BJ (cell line): Measurements from ENCODE around the gene PARD6B. TPM values are rescaled to one million over a fixed set of nuclear protein-coding genes. Genes with fewer than 3 reads are reported as not detected.
A peak's percentile ranks its signal among the peaks of the same experiment; 100 is the strongest.

ENCODE experiments used
- CTCF ChIA-PET: fragments of 350-600 bp; formaldehyde crosslinking; extraction: SDS; loops from one replicate; lab custom pipeline; 2021; ENCODE audit warnings: antibody characterized with exemption, inconsistent platforms; lab: Yijun Ruan, JAX
- POLR2A ChIA-PET: fragments of 300-600 bp; sonication (Branson Sonifier 250); formaldehyde crosslinking; extraction: SDS; loops from one replicate; lab custom pipeline; 2021; ENCODE audit warnings: antibody characterized with exemption; lab: Charles Lee
- DNase-seq: peaks from one replicate; pipeline ENCODE4 v3.0.0-alpha.2; 2011; ENCODE audit warnings: low read depth
- H3K27me3 ChIP-seq: 2 replicates; pipeline ENCODE4 v1.6.0; 2011; ENCODE audit warnings: low read length; ENCODE audit not compliant: control insufficient read depth, insufficient read depth
- H3K36me3 ChIP-seq: 2 replicates; pipeline ENCODE4 v1.5.1; 2011; ENCODE audit warnings: low read length; ENCODE audit not compliant: control insufficient read depth, insufficient read depth
- H3K4me3 ChIP-seq: 2 replicates; pipeline ENCODE4 v1.5.1; 2011; ENCODE audit warnings: low read depth, mild to moderate bottlenecking, control low read depth, low read length
- polyA minus RNA-seq: library from RNA; depleted of rRNA, polyadenylated mRNA; stranded (reverse); fragments of >200 nt; gene quantifications from 2 replicates; pipeline ENCODE4 v1.2.3, GENCODE V29; 2011; rRNA and poly(A)+ RNA removed
- polyA plus RNA-seq: library from polyadenylated mRNA; depleted of rRNA; stranded (reverse); fragments of >200 nt; gene quantifications from 2 replicates; pipeline ENCODE4 v1.2.3, GENCODE V29; 2011; rRNA removed
- TF ChIP-seq, protein P1 (sequence below): IDR thresholded peaks from 2 replicates; pipeline ENCODE4 v1.5.1; 2011; ENCODE audit warnings: low read depth, mild to moderate bottlenecking, control low read depth, inconsistent platforms, low read length, moderate library complexity; ENCODE audit not compliant: insufficient read depth

PARD6B gene, protein sequence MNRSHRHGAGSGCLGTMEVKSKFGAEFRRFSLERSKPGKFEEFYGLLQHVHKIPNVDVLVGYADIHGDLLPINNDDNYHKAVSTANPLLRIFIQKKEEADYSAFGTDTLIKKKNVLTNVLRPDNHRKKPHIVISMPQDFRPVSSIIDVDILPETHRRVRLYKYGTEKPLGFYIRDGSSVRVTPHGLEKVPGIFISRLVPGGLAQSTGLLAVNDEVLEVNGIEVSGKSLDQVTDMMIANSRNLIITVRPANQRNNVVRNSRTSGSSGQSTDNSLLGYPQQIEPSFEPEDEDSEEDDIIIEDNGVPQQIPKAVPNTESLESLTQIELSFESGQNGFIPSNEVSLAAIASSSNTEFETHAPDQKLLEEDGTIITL
- 0.11 and 0.27 TPM in 2 replicates for polyA plus RNA-seq
- polyA minus RNA-seq, result 0.46 and 0.57 TPM in 2 replicates

DNA sequence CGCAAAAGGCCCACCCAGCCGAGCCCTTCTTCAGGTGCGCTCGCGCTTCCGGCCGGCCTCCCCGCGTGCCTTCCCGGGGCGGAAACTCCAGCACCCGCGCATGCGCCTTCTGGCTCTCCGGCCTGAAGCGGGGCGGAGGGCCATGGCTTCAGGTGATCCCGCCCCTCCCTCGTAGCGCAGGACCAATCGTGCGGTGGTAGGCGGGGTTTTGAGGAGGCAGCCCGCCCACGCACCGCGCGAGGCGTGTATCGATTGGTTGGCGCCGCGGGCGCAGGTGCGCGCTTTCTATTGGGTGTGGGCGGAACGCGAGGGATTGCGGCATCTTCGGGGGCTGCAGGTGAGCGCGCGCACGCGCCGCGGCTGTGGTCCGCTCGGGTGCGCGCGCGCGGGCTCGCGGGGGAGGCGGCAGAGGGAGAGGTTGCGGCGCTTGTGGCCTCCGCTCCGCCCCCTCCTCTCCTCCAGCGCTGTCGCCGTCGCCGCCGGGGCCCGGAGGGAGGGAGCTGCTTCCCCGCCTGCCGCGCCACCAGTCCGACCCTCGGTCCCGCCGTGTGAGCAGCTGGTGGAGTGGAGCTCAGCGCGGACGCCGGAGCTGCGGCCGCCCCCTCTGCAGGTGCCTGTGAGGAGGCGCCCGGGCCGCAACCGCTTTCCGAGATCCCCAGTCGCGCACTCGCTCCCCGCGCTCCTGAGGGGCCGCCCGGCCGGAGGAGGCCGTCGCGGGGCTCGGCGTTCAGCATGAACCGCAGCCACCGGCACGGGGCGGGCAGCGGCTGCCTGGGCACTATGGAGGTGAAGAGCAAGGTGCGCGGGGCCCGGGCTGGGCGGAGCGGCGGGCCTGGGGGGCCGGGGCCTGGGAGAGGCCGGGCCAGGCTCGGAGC, at the start of gene PARD6B:
Gene PARD6B (plus strand): TSS at position 526 of the 875 bp plus-strand sequence. CDS start 207 bp downstream, at position 733.
- DNase-seq, result peak; percentile 68
- peak within 1 kb of the TSS; percentile 76 for H3K4me3 ChIP-seq
- no peaks in the 10 kb centered on the region for H3K27me3 ChIP-seq
- TF ChIP-seq, protein P1, sequence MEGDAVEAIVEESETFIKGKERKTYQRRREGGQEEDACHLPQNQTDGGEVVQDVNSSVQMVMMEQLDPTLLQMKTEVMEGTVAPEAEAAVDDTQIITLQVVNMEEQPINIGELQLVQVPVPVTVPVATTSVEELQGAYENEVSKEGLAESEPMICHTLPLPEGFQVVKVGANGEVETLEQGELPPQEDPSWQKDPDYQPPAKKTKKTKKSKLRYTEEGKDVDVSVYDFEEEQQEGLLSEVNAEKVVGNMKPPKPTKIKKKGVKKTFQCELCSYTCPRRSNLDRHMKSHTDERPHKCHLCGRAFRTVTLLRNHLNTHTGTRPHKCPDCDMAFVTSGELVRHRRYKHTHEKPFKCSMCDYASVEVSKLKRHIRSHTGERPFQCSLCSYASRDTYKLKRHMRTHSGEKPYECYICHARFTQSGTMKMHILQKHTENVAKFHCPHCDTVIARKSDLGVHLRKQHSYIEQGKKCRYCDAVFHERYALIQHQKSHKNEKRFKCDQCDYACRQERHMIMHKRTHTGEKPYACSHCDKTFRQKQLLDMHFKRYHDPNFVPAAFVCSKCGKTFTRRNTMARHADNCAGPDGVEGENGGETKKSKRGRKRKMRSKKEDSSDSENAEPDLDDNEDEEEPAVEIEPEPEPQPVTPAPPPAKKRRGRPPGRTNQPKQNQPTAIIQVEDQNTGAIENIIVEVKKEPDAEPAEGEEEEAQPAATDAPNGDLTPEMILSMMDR, result no peak
- H3K36me3 ChIP-seq, result no peaks in the 10 kb centered on the region
- ChIA-PET POLR2A (no interaction called here), CTCF (no interaction called here)

GRCh38 chr20:50682065-50682464, 49.3 kb upstream of the PARD6B start:
- Histone ChIP-seq H3K27me3 (no peaks in the 10 kb centered on the region; the same call in 1 of the 2 replicates), H3K36me3 (no peaks in the 10 kb centered on the region), H3K4me3 (no peak overlapping the region)
- ChIA-PET CTCF (no interaction called here), POLR2A (no interaction called here)
- DNase-seq, result no peak
- TF ChIP-seq, protein P1, result no peak

GRCh38 chr20:50682947-50683530, 48.3 kb upstream of the PARD6B start:
- Histone ChIP-seq H3K27me3 (no peaks in the 10 kb centered on the region; the same call in 1 of the 2 replicates), H3K36me3 (no peaks in the 10 kb centered on the region), H3K4me3 (no peak overlapping the region)
- ChIA-PET POLR2A (no interaction called here), CTCF (no interaction called here)
- no peak for DNase-seq
- TF ChIP-seq, protein P1, result no peak

GRCh38 chr20:50683570-50683969, 47.8 kb upstream of the PARD6B start:
- ChIA-PET CTCF (no interaction called here), POLR2A (no interaction called here)

More at GRCh38 chr20:50683570-50683969, 47.8 kb upstream of the PARD6B start:
- TF ChIP-seq, protein P1, result no peak
- no peaks in the 10 kb centered on the region; the same call in 1 of the 2 replicates for H3K27me3 ChIP-seq
- H3K36me3 ChIP-seq, result no peaks in the 10 kb centered on the region
- H3K4me3 ChIP-seq, result no peak overlapping the region
- no peak for DNase-seq
